Measurements from ENCODE around the gene DYSF.

- TF ChIP-seq CTCF (IDR thresholded peaks at IDR 0.05) (no peak), POLR2A (IDR thresholded peaks at IDR 0.05) (no peak), EP300 (IDR thresholded peaks at IDR 0.05; ENCODE audit: low read depth) (no peak), POLR2AphosphoS5 (IDR thresholded peaks at IDR 0.05) (no peak)
Measured at GRCh38 chr2:71619230-71619741, 165.9 kb downstream of the DYSF start.

Measured in transverse colon (tissue), 4 donors.